Measurements from ENCODE around the gene TEKT5. TPM values are rescaled to one million over a fixed set of nuclear protein-coding genes. Genes with fewer than 3 reads are reported as not detected.
A peak's percentile ranks its signal among the peaks of the same experiment; 100 is the strongest.

TEKT5 gene
- total RNA-seq, 1 donor from 2014 or later, result not detected

GRCh38 chr16:10579965-10580882 lies 114.5 kb downstream of the TEKT5 start, which contains the start of gene EMP2:
Gene EMP2, minus strand, starts transcription at chr16:10580598. Its CDS starts 32,981 bp downstream, at chr16:10547617.
- peak; percentile 48 for TF ChIP-seq CTCF (IDR thresholded peaks at IDR 0.05)
- Mint-ChIP-seq H3K27me3 (ENCODE audit: unreplicated experiment) (peaks cover 14% of the 10 kb centered on the region), H3K9me3 (ENCODE audit: unreplicated experiment) (no peaks in the 10 kb centered on the region), H3K36me3 (ENCODE audit: unreplicated experiment) (no peaks in the 10 kb centered on the region), H3K27ac (ENCODE audit: unreplicated experiment) (no peak within 1 kb of the TSS), H3K4me1 (ENCODE audit: unreplicated experiment) (peaks cover 30% of the 10 kb centered on the region), H3K4me3 (ENCODE audit: unreplicated experiment) (peak within 1 kb of the TSS; percentile 74)
- no peak for DNase-seq (ENCODE audit: extremely low spot score, unreplicated experiment)

GRCh38 chr16:10579575-10579964 lies 115.2 kb downstream of the TEKT5 start:
- Mint-ChIP-seq H3K27me3 (ENCODE audit: unreplicated experiment) (peaks cover 14% of the 10 kb centered on the region), H3K4me1 (ENCODE audit: unreplicated experiment) (peaks cover 28% of the 10 kb centered on the region)
- DNase-seq (ENCODE audit: extremely low spot score, unreplicated experiment), result no peak

GRCh38 chr16:10578474-10579316 lies 116.0 kb downstream of the TEKT5 start:
- no peak overlapping the region for H3K27ac Mint-ChIP-seq (ENCODE audit: unreplicated experiment)
- no peak for DNase-seq (ENCODE audit: extremely low spot score, unreplicated experiment)
- no peak overlapping the region for H3K4me3 Mint-ChIP-seq (ENCODE audit: unreplicated experiment)
- peaks cover 28% of the 10 kb centered on the region for H3K4me1 Mint-ChIP-seq (ENCODE audit: unreplicated experiment)
- no peaks in the 10 kb centered on the region for H3K9me3 Mint-ChIP-seq (ENCODE audit: unreplicated experiment)
- TF ChIP-seq CTCF (IDR thresholded peaks at IDR 0.05), result no peak
- H3K36me3 Mint-ChIP-seq (ENCODE audit: unreplicated experiment), result no peaks in the 10 kb centered on the region
- H3K27me3 Mint-ChIP-seq (ENCODE audit: unreplicated experiment), result peaks cover 12% of the 10 kb centered on the region

More at GRCh38 chr16:10579575-10579964, 115.2 kb downstream of the TEKT5 start:
- no peak for TF ChIP-seq CTCF (IDR thresholded peaks at IDR 0.05)
- H3K36me3 Mint-ChIP-seq (ENCODE audit: unreplicated experiment), result no peaks in the 10 kb centered on the region
- H3K4me3 Mint-ChIP-seq (ENCODE audit: unreplicated experiment), result peak overlapping the region; percentile 63
- no peak overlapping the region for H3K27ac Mint-ChIP-seq (ENCODE audit: unreplicated experiment)
- H3K9me3 Mint-ChIP-seq (ENCODE audit: unreplicated experiment), result no peaks in the 10 kb centered on the region

Other genes with a start within 250 kb of the TEKT5 start
- 4.7 and 5.9 TPM in 2 replicates for gene EMP2, start 114.3 kb downstream of the TEKT5 start, total RNA-seq
- gene NUBP1, start 48.9 kb upstream of the TEKT5 start, total RNA-seq, result 20.0 and 27.0 TPM in 2 replicates
- not detected in 2 replicates for gene TVP23A, start 123.9 kb upstream of the TEKT5 start, total RNA-seq
- gene CIITA, start 182.3 kb upstream of the TEKT5 start, total RNA-seq, result not detected in 2 replicates
- 32.4 and 35.8 TPM in 2 replicates for gene DEXI, start 247.5 kb upstream of the TEKT5 start, total RNA-seq
- gene CLEC16A, start 249.6 kb upstream of the TEKT5 start, total RNA-seq, result 22.1 and 24.0 TPM in 2 replicates

All from osteocyte (in vitro differentiated cells).